ENCODE measurements around the gene COPB2.

DNA sequence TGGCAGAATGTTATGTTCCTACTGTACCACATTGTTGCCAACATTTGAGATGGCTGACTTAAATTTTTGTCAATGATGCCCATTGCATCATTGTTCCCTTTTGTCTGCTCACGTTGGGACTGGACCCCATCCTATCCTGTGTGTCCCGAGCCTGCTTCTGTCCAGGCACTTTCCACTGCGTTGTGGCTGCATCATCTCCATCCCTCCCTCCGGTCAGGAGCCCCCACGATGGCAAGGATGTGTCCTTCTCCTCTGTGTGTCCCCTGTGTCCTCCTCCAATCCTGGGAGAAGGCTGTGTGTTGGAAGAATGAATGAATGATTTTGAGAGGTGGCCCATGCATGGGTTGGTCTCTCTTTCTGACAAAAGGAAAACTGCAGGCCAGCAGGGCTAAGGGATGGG, 65.0 kb downstream of the COPB2 start:
- TF ChIP-seq ZNF274 (IDR thresholded peaks at IDR 0.05; ENCODE audit: low read length): no peak
- no peak for TF ChIP-seq ZNF274 (tag by site-specific recombination; IDR thresholded peaks at IDR 0.05; ENCODE audit: borderline replicate concordance)
- TF ChIP-seq ZNF24 (tag by site-specific recombination; IDR thresholded peaks at IDR 0.05): no peak
- no peak for TF ChIP-seq CTCF (tag by site-specific recombination; IDR thresholded peaks at IDR 0.05)
- no peak for TF ChIP-seq ZNF76 (tag by site-specific recombination; IDR thresholded peaks at IDR 0.05; ENCODE audit: borderline replicate concordance, low read depth)
- TF ChIP-seq ZNF239 (tag by site-specific recombination; IDR thresholded peaks at IDR 0.05): no peak
- TF ChIP-seq ZNF292 (tag by site-specific recombination; IDR thresholded peaks at IDR 0.05; ENCODE audit: borderline replicate concordance, low read depth): no peak
- no peak for TF ChIP-seq ZNF37A (tag by site-specific recombination; IDR thresholded peaks at IDR 0.05)
- no peak for TF ChIP-seq ZNF350 (tag by site-specific recombination; IDR thresholded peaks at IDR 0.05)
- TF ChIP-seq, protein P1, sequence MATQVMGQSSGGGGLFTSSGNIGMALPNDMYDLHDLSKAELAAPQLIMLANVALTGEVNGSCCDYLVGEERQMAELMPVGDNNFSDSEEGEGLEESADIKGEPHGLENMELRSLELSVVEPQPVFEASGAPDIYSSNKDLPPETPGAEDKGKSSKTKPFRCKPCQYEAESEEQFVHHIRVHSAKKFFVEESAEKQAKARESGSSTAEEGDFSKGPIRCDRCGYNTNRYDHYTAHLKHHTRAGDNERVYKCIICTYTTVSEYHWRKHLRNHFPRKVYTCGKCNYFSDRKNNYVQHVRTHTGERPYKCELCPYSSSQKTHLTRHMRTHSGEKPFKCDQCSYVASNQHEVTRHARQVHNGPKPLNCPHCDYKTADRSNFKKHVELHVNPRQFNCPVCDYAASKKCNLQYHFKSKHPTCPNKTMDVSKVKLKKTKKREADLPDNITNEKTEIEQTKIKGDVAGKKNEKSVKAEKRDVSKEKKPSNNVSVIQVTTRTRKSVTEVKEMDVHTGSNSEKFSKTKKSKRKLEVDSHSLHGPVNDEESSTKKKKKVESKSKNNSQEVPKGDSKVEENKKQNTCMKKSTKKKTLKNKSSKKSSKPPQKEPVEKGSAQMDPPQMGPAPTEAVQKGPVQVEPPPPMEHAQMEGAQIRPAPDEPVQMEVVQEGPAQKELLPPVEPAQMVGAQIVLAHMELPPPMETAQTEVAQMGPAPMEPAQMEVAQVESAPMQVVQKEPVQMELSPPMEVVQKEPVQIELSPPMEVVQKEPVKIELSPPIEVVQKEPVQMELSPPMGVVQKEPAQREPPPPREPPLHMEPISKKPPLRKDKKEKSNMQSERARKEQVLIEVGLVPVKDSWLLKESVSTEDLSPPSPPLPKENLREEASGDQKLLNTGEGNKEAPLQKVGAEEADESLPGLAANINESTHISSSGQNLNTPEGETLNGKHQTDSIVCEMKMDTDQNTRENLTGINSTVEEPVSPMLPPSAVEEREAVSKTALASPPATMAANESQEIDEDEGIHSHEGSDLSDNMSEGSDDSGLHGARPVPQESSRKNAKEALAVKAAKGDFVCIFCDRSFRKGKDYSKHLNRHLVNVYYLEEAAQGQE (tag by site-specific recombination; IDR thresholded peaks at IDR 0.05): no peak
- TF ChIP-seq ZNF555 (tag by site-specific recombination; conservative IDR thresholded peaks at IDR 0.05): no peak
- TF ChIP-seq ZNF140 (tag by site-specific recombination; IDR thresholded peaks at IDR 0.05): no peak

Measured in HEK293 (cell line).